Measurements from ENCODE around the gene EPGN. TPM values are rescaled to one million over a fixed set of nuclear protein-coding genes. Genes with fewer than 3 reads are reported as not detected.
"Not testable (repeated sequence)": the region's sequence is repeated elsewhere in the genome, so short reads cannot be mapped to it uniquely, and the experiment has no call there.

Gene EPGN
- total RNA-seq, 2 experiments from 2014 or later, result not detected

- ChIA-PET CTCF (ENCODE audit: unreplicated experiment) (no interaction called here), POLR2A (interaction anchor here (1.0 kb wide), 2 partner anchors 12 to 16 kb away, joined by 3 to 4 read pairs; no protein-coding TSS in a partner anchor)
- Histone ChIP-seq H2AFZ (ENCODE audit: low read length) (no peak overlapping the region), H3K27ac (ENCODE audit: low read depth, low read length, poor library complexity, severe bottlenecking) (no peak overlapping the region), H3K4me2 (ENCODE audit: low read length) (no peak overlapping the region), H3K79me2 (ENCODE audit: insufficient read depth, low read depth, low read length) (no peaks in the 10 kb centered on the region), H3K9me2 (ENCODE audit: insufficient read depth, low read length) (no peaks in the 10 kb centered on the region), H3K9me3 (ENCODE audit: low read length) (no peaks in the 10 kb centered on the region), H3K36me3 (ENCODE audit: insufficient read depth, low read length) (no peaks in the 10 kb centered on the region), H3K4me1 (ENCODE audit: insufficient read depth, low read length, poor library complexity, severe bottlenecking) (no peaks in the 10 kb centered on the region), H4K20me1 (ENCODE audit: insufficient read depth, low read length) (no peaks in the 10 kb centered on the region), H3K4me3 (ENCODE audit: low read depth, low read length, poor library complexity, severe bottlenecking) (no peak overlapping the region)
- intact Hi-C loops (cut with micrococcal nuclease; ENCODE audit: unreplicated experiment), result no loop called here
- BruUV-seq (replicated peaks), result no TSS peak
- DNase-seq (ENCODE audit: low spot score), result no peak
- TF ChIP-seq EZH2phosphoT487 (IDR thresholded peaks at IDR 0.05; ENCODE audit: borderline replicate concordance, low read depth, low read length), result no peak
- TF ChIP-seq CTCF (conservative IDR thresholded peaks at IDR 0.05; ENCODE audit: low read length), result no peak
Observed at GRCh38 chr4:74338792-74339333, 30.6 kb downstream of the EPGN start.

DNA sequence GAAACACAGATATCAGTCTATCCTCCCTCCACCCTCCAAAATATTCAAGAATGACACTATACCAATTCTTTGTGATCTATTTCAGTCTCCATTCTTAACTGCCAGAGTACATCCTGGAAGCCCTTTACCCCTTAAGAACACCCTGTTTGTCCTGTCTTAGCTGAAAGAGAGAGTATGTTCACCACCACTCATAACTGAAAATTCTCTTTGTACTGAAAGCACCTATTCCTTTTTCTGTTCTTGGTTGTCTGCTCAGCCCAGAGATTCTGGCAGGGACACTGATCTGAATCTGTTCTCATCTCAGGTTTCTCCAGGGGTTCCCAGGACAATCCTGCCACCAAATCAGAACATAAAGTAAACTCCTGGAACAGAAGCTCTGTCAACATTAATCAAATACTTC, 31.2 kb downstream of the EPGN start:
- TF ChIP-seq EZH2phosphoT487 (IDR thresholded peaks at IDR 0.05; ENCODE audit: borderline replicate concordance, low read depth, low read length), result no peak
- no peak for TF ChIP-seq CTCF (conservative IDR thresholded peaks at IDR 0.05; ENCODE audit: low read length)
- no peak overlapping the region for H3K4me3 ChIP-seq (ENCODE audit: low read depth, low read length, poor library complexity, severe bottlenecking)
- H3K4me1 ChIP-seq (ENCODE audit: insufficient read depth, low read length, poor library complexity, severe bottlenecking), result no peaks in the 10 kb centered on the region
- H3K79me2 ChIP-seq (ENCODE audit: insufficient read depth, low read depth, low read length), result no peaks in the 10 kb centered on the region
- DNase-seq (ENCODE audit: low spot score), result no peak
- H2AFZ ChIP-seq (ENCODE audit: low read length), result no peak overlapping the region
- no peaks in the 10 kb centered on the region for H3K36me3 ChIP-seq (ENCODE audit: insufficient read depth, low read length)
- H3K4me2 ChIP-seq (ENCODE audit: low read length), result no peak overlapping the region
- no peaks in the 10 kb centered on the region for H3K9me3 ChIP-seq (ENCODE audit: low read length)
- CTCF ChIA-PET (ENCODE audit: unreplicated experiment), result no interaction called here
- intact Hi-C loops (cut with micrococcal nuclease; ENCODE audit: unreplicated experiment), result no loop called here
- POLR2A ChIA-PET, result no interaction called here
- no TSS peak for BruUV-seq (replicated peaks)
- H3K27ac ChIP-seq (ENCODE audit: low read depth, low read length, poor library complexity, severe bottlenecking), result no peak overlapping the region
- H4K20me1 ChIP-seq (ENCODE audit: insufficient read depth, low read length), result no peaks in the 10 kb centered on the region
- H3K9me2 ChIP-seq (ENCODE audit: insufficient read depth, low read length), result no peaks in the 10 kb centered on the region

DNA sequence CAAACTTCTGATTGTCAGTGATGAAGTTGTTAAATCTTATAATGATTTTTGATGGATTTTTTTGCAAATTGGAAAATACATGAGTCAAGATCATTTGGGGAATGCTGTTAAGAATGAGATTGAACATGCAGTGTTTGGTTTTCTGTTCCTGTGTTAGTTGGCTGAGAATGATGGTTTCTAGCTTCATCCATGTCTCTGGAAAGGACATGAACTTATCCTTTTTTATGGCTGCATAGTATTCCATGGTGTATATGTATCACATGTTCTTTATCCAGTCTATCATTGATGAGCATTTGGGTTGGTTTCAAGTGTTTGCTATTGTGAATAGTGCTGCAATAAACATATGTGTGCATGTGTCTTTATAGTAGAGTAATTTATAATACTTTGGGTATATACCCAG, 32.2 kb downstream of the EPGN start:
- POLR2A ChIA-PET; H3K9me2 ChIP-seq (ENCODE audit: insufficient read depth, low read length); CTCF ChIA-PET (ENCODE audit: unreplicated experiment): not testable (repeated sequence)

More for the DNA sequence above, 32.2 kb downstream of the EPGN start:
- H3K79me2 ChIP-seq (ENCODE audit: insufficient read depth, low read depth, low read length); intact Hi-C loops (cut with micrococcal nuclease; ENCODE audit: unreplicated experiment); H2AFZ ChIP-seq (ENCODE audit: low read length); H3K27ac ChIP-seq (ENCODE audit: low read depth, low read length, poor library complexity, severe bottlenecking); H3K4me1 ChIP-seq (ENCODE audit: insufficient read depth, low read length, poor library complexity, severe bottlenecking); H4K20me1 ChIP-seq (ENCODE audit: insufficient read depth, low read length); H3K9me3 ChIP-seq (ENCODE audit: low read length); H3K36me3 ChIP-seq (ENCODE audit: insufficient read depth, low read length); DNase-seq (ENCODE audit: low spot score); H3K4me3 ChIP-seq (ENCODE audit: low read depth, low read length, poor library complexity, severe bottlenecking); H3K4me2 ChIP-seq (ENCODE audit: low read length); BruUV-seq (replicated peaks): not testable (repeated sequence)

All from OCI-LY7 (cell line).